ENCODE data around the gene FAM131C.

GRCh38 chr1:16120940-16121410, 47.5 kb upstream of the FAM131C start:
- TF ChIP-seq CTCF (conservative IDR thresholded peaks at IDR 0.05 in 1 of 2, IDR thresholded peaks at IDR 0.05 in 1 of 2; ENCODE audit: low read depth in 1 of 2, low read length in 2 of 2) (no peak), EZH2 (IDR thresholded peaks at IDR 0.05; ENCODE audit: low read length, missing control alignments) (no peak)

All from fibroblast of lung (primary cell).